Measurements from ENCODE around the gene RASGEF1B.

DNA sequence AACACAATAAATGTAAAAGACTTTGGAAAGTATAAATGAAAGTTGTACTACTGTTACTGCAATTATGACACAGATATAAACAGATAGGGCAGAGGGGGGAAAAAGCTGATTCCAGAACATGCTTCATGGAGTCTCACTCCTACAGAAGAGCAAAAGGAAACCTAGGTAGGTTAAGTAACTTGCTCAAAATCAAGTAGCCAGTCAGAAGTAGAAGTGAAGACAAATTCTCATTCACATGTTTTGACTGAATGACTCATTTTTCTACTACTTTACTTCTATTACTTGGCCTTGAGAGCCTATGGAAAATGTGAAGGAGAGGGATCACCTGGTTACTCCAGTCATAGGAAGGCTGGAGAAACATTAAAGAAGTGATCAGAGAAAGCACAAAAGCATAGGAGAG is 23.6 kb upstream of the RASGEF1B start:
- no peak for TF ChIP-seq POLR2AphosphoS5 (IDR thresholded peaks at IDR 0.05)
- TF ChIP-seq CTCF (IDR thresholded peaks at IDR 0.05), result no peak
- no peak for TF ChIP-seq POLR2A (IDR thresholded peaks at IDR 0.05)

Data from gastroesophageal sphincter (tissue), 3 donors.